Dendritic cell treated with granulocyte-macrophage colony-stimulating factor and Interleukin-4, amounts not matched to agents 40 ng/mL and 50 ng/mL, for 4 days (primary cell): ENCODE data around the gene CROCC.
"Not testable (repeated sequence)": the region's sequence is repeated elsewhere in the genome, so short reads cannot be mapped to it uniquely, and the experiment has no call there.

Experiments used
- H3K27ac Mint-ChIP-seq: one replicate; pipeline ENCODE4 v1.8.0; 2022; ENCODE audit warnings: mild to moderate bottlenecking, mixed read lengths
- H3K27me3 Mint-ChIP-seq: one replicate; pipeline ENCODE4 v1.8.0; 2022; ENCODE audit warnings: mild to moderate bottlenecking, mixed read lengths
- H3K36me3 Mint-ChIP-seq: one replicate; pipeline ENCODE4 v1.8.0; 2022; ENCODE audit warnings: low read depth, mixed read lengths
- H3K4me1 Mint-ChIP-seq: one replicate; pipeline ENCODE4 v1.8.0; 2022; ENCODE audit warnings: low read depth, mixed read lengths
- H3K4me3 Mint-ChIP-seq: one replicate; pipeline ENCODE4 v1.8.0; 2022; ENCODE audit warnings: mild to moderate bottlenecking, moderate library complexity, mixed read lengths
- H3K9me3 Mint-ChIP-seq: one replicate; pipeline ENCODE4 v1.8.0; 2022; ENCODE audit warnings: mixed read lengths
- intact Hi-C: fragments of 100-400 bp; cut with micrococcal nuclease; formaldehyde crosslinking; loops from one replicate; pipeline ENCODE4 v1.15.0; 2022

CROCC gene

DNA sequence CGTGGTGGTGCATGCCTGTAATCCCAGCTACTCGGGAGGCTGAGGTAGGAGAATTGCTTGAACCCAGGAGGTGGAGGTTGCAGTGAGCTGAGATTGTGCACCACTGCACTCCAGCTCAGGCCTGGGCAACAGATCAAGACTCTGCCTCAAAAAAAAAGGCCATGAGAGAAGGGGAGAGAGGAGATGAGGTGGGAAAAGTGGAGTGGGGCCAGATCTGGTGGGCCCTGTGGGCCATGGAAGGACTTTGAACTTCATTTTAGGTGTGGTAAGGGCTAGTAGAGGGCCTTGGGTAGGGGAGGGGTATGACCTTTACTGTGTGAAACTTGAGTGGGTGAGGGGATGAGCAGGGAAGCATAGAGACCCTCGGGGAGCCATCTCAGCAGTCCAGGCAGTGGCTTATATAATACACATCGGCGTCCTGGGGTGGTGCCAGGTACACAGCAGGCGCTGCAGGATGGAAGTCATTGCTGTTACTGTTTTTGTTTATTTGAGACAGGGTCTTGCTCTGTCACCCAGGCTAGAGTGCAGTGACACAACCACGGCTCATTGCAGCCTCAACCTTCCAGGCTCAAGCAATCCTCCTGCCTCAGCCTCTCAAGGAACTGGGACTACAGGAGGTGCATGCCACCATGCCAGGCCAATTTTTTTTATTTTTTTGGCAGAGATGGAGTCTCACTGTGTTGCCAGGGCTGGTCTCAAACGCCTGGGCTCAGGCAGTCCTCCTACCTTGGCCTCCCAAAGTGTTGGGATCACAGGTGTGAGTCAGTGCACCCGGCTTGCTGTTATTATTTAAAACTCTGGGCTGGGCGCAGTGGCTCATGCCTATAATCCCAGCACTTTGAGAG, 5.5 kb upstream of the CROCC start:
- H3K9me3 Mint-ChIP-seq, H3K4me3 Mint-ChIP-seq, H3K27ac Mint-ChIP-seq, H3K36me3 Mint-ChIP-seq, intact Hi-C loops: not testable (repeated sequence)
- peaks cover 13% of the 10 kb centered on the region for H3K27me3 Mint-ChIP-seq
- peaks cover 40% of the 10 kb centered on the region for H3K4me1 Mint-ChIP-seq

- intact Hi-C loops = no loop called here
- no peaks in the 10 kb centered on the region for H3K9me3 Mint-ChIP-seq
Observed at GRCh38 chr1:16918371-16918770, 3.4 kb upstream of the CROCC start.

GRCh38 chr1:16918936-16919665, 2.6 kb upstream of the CROCC start:
- intact Hi-C loops, H3K9me3 Mint-ChIP-seq, H3K4me3 Mint-ChIP-seq, H3K36me3 Mint-ChIP-seq, H3K27ac Mint-ChIP-seq: not testable (repeated sequence)
- H3K27me3 Mint-ChIP-seq = peaks cover 21% of the 10 kb centered on the region
- peaks cover 26% of the 10 kb centered on the region for H3K4me1 Mint-ChIP-seq

More at GRCh38 chr1:16918371-16918770, 3.4 kb upstream of the CROCC start:
- Mint-ChIP-seq H3K36me3 (no peaks in the 10 kb centered on the region), H3K27me3 (peaks cover 21% of the 10 kb centered on the region), H3K4me1 (peaks cover 30% of the 10 kb centered on the region), H3K4me3 (no peak overlapping the region), H3K27ac (no peak overlapping the region)

GRCh38 chr1:16920951-16921350, 780 bp upstream of the CROCC start:
- H3K27me3 Mint-ChIP-seq = peaks cover 11% of the 10 kb centered on the region
- no peaks in the 10 kb centered on the region for H3K36me3 Mint-ChIP-seq
- no peak overlapping the region for H3K27ac Mint-ChIP-seq
- intact Hi-C loops = no loop called here
- H3K9me3 Mint-ChIP-seq = no peaks in the 10 kb centered on the region
- no peak overlapping the region for H3K4me3 Mint-ChIP-seq
- peaks cover 10% of the 10 kb centered on the region for H3K4me1 Mint-ChIP-seq

DNA sequence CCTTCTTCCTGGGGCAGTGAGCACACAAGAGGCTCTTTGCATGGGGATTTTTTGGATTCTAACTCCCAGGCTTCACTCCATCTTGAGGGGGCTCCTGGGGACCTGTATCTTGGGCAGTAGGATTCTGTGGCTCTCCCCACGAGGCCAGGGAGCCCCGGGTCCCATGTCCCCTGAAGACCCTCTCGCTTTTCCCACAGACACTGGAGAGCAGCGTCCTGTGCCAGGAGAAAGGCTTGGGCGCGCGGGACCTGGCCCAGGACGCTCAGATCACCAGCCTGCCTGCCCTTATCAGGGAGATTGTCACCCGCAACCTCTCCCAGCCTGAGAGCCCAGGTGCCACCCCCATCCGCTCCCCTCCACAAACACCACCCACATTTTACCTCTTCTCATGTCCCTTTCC, 735 bp downstream of the CROCC start:
- no peaks in the 10 kb centered on the region for H3K36me3 Mint-ChIP-seq
- no peaks in the 10 kb centered on the region for H3K9me3 Mint-ChIP-seq
- peaks cover 9% of the 10 kb centered on the region for H3K4me1 Mint-ChIP-seq
- peaks cover 9% of the 10 kb centered on the region for H3K27me3 Mint-ChIP-seq
- intact Hi-C loops = no loop called here
- no peak overlapping the region for H3K4me3 Mint-ChIP-seq
- H3K27ac Mint-ChIP-seq = no peak overlapping the region

- no peaks in the 10 kb centered on the region for H3K9me3 Mint-ChIP-seq
- H3K4me1 Mint-ChIP-seq = peaks cover 9% of the 10 kb centered on the region
- H3K27me3 Mint-ChIP-seq = peaks cover 9% of the 10 kb centered on the region
- no peak overlapping the region for H3K4me3 Mint-ChIP-seq
- H3K27ac Mint-ChIP-seq = no peak overlapping the region
- no peaks in the 10 kb centered on the region for H3K36me3 Mint-ChIP-seq
- intact Hi-C loops = no loop called here
Observed at GRCh38 chr1:16922885-16923431, 1.2 kb downstream of the CROCC start.

- Mint-ChIP-seq H3K4me3 (no peak overlapping the region), H3K27me3 (peaks cover 9% of the 10 kb centered on the region), H3K9me3 (no peaks in the 10 kb centered on the region), H3K4me1 (peaks cover 9% of the 10 kb centered on the region), H3K36me3 (no peaks in the 10 kb centered on the region), H3K27ac (no peak overlapping the region)
- intact Hi-C loops = no loop called here
Observed at GRCh38 chr1:16924216-16924918, 2.6 kb downstream of the CROCC start.

GRCh38 chr1:16924919-16925477, 3.3 kb downstream of the CROCC start:
- Mint-ChIP-seq H3K27ac (no peak overlapping the region), H3K36me3 (peaks cover 3% of the 10 kb centered on the region), H3K27me3 (peaks cover 9% of the 10 kb centered on the region), H3K9me3 (no peaks in the 10 kb centered on the region), H3K4me1 (peaks cover 9% of the 10 kb centered on the region), H3K4me3 (no peak overlapping the region)
- intact Hi-C loops = no loop called here

- intact Hi-C loops = no loop called here
- Mint-ChIP-seq H3K27ac (no peak overlapping the region), H3K4me3 (no peak overlapping the region), H3K27me3 (peaks cover 9% of the 10 kb centered on the region), H3K9me3 (no peaks in the 10 kb centered on the region), H3K4me1 (peaks cover 9% of the 10 kb centered on the region), H3K36me3 (peaks cover 12% of the 10 kb centered on the region)
Observed at GRCh38 chr1:16925635-16926490, 4.1 kb downstream of the CROCC start.

- peaks cover 17% of the 10 kb centered on the region for H3K36me3 Mint-ChIP-seq
- H3K4me1 Mint-ChIP-seq = peaks cover 5% of the 10 kb centered on the region
- H3K4me3 Mint-ChIP-seq = no peak overlapping the region
- intact Hi-C loops = no loop called here
- H3K9me3 Mint-ChIP-seq = no peaks in the 10 kb centered on the region
- H3K27ac Mint-ChIP-seq = no peak overlapping the region
- H3K27me3 Mint-ChIP-seq = peaks cover 5% of the 10 kb centered on the region
Observed at GRCh38 chr1:16926491-16927073, 4.9 kb downstream of the CROCC start.

- no peaks in the 10 kb centered on the region for H3K9me3 Mint-ChIP-seq
- H3K36me3 Mint-ChIP-seq = peaks cover 17% of the 10 kb centered on the region
- intact Hi-C loops = no loop called here
- H3K27me3 Mint-ChIP-seq = no peaks in the 10 kb centered on the region
- H3K4me3 Mint-ChIP-seq = no peak overlapping the region
- H3K27ac Mint-ChIP-seq = no peak overlapping the region
- no peaks in the 10 kb centered on the region for H3K4me1 Mint-ChIP-seq
Observed at GRCh38 chr1:16927256-16927655, 5.5 kb downstream of the CROCC start.

GRCh38 chr1:16927711-16928485, 6.2 kb downstream of the CROCC start:
- no peaks in the 10 kb centered on the region for H3K4me1 Mint-ChIP-seq
- H3K36me3 Mint-ChIP-seq = peaks cover 17% of the 10 kb centered on the region
- no peak overlapping the region for H3K4me3 Mint-ChIP-seq
- no peaks in the 10 kb centered on the region for H3K9me3 Mint-ChIP-seq
- intact Hi-C loops = no loop called here
- no peaks in the 10 kb centered on the region for H3K27me3 Mint-ChIP-seq
- no peak overlapping the region for H3K27ac Mint-ChIP-seq
